Suprapubic skin (tissue), 4 donors: ENCODE data around the gene TTC22. TPM values are rescaled to one million over a fixed set of nuclear protein-coding genes. Genes with fewer than 3 reads are reported as not detected.

Experiments
- DNase-seq, 2 donors: peaks; one replicate each; pipeline ENCODE4 v3.0.0-alpha.2; 2019; ENCODE audit warnings: low spot score in 2 of 2
- H3K27ac ChIP-seq: fragments of 200-600 bp; sonication (generic); one replicate; pipeline ENCODE4 v1.5.1; 2019
- H3K27me3 ChIP-seq: fragments of 200-600 bp; sonication (generic); one replicate; pipeline ENCODE4 v1.5.1; 2019
- H3K36me3 ChIP-seq: fragments of 200-600 bp; sonication (generic); one replicate; pipeline ENCODE4 v1.5.1; 2019
- H3K4me1 ChIP-seq: fragments of 200-600 bp; sonication (generic); one replicate; pipeline ENCODE4 v1.5.1; 2019
- H3K4me3 ChIP-seq: fragments of 200-600 bp; sonication (generic); one replicate; pipeline ENCODE4 v1.5.1; 2019; ENCODE audit warnings: mild to moderate bottlenecking
- H3K9me3 ChIP-seq: fragments of 200-600 bp; sonication (generic); one replicate; pipeline ENCODE4 v1.5.1; 2019
- EP300 ChIP-seq: sonication (generic); formaldehyde crosslinking; IDR thresholded peaks from one replicate; pipeline ENCODE4 v1.6.1; 2017; ENCODE audit warnings: antibody characterized with exemption
- POLR2A ChIP-seq, 2 donors: fragments of 450-650 bp; IDR thresholded peaks; one replicate each; pipeline ENCODE4 v1.6.1; 2017; ENCODE audit warnings: antibody characterized with exemption in 2 of 2, mild to moderate bottlenecking in 2 of 2, moderate library complexity in 2 of 2
- POLR2AphosphoS5 ChIP-seq, 3 donors: sonication (generic); formaldehyde crosslinking; IDR thresholded peaks; one replicate each; pipeline ENCODE4 v1.6.1; 2017; ENCODE audit warnings: antibody characterized with exemption in 3 of 3
- WGBS: methylation state at CpG from one replicate; pipeline ENCODE4 v1.1.5; 2018; 5-methylcytosine and 5-hydroxymethylcytosine counted together
- total RNA-seq, 4 donors: library from RNA; depleted of rRNA; stranded (reverse); fragments of >200 nt; gene quantifications; one replicate each; pipeline ENCODE4 v1.1.0, GENCODE V29; 2016
- TF ChIP-seq, protein P1 (sequence below), 2 donors: fragments of 200-600 bp in 1 of 2; fragments of 450-650 bp in 1 of 2; sonication (generic) in 1 of 2; IDR thresholded peaks; one replicate each; pipeline ENCODE4 v1.5.1; 2016 to 2019; ENCODE audit warnings: antibody characterized with exemption in 2 of 2, mild to moderate bottlenecking in 1 of 2, moderate library complexity in 1 of 2

Gene TTC22
- 10 to 100 TPM; 37.4 to 64.0 (median 58.0) TPM for total RNA-seq

- Histone ChIP-seq H3K27me3 (peaks cover 16% of the 10 kb centered on the region), H3K27ac (peak within 1 kb of the TSS; percentile 70), H3K9me3 (no peaks in the 10 kb centered on the region), H3K4me3 (peak within 1 kb of the TSS; percentile 53), H3K36me3 (no peaks in the 10 kb centered on the region), H3K4me1 (peaks cover 40% of the 10 kb centered on the region)
- 7% methylated on average over 15 of the region's 58 CpGs for WGBS
- peak in 1 of 2 donors; percentile 72 for DNase-seq
- TF ChIP-seq, protein P1, sequence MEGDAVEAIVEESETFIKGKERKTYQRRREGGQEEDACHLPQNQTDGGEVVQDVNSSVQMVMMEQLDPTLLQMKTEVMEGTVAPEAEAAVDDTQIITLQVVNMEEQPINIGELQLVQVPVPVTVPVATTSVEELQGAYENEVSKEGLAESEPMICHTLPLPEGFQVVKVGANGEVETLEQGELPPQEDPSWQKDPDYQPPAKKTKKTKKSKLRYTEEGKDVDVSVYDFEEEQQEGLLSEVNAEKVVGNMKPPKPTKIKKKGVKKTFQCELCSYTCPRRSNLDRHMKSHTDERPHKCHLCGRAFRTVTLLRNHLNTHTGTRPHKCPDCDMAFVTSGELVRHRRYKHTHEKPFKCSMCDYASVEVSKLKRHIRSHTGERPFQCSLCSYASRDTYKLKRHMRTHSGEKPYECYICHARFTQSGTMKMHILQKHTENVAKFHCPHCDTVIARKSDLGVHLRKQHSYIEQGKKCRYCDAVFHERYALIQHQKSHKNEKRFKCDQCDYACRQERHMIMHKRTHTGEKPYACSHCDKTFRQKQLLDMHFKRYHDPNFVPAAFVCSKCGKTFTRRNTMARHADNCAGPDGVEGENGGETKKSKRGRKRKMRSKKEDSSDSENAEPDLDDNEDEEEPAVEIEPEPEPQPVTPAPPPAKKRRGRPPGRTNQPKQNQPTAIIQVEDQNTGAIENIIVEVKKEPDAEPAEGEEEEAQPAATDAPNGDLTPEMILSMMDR (IDR thresholded peaks at IDR 0.05) = peak in 1 of 2 donors; percentile 49
- no peak for TF ChIP-seq POLR2AphosphoS5 (IDR thresholded peaks at IDR 0.05)
Observed at GRCh38 chr1:54800899-54801759, at the start of gene TTC22. TTC22 (minus strand) TSS chr1:54801323; CDS start chr1:54801163, 160 bp downstream.

GRCh38 chr1:54850737-54851136 lies 49.6 kb upstream of the TTC22 start:
- WGBS = 46% methylated on average over 9 of the region's 9 CpGs
- Histone ChIP-seq H3K27ac (peak overlapping the region; percentile 15), H3K27me3 (no peaks in the 10 kb centered on the region), H3K4me1 (peaks cover 33% of the 10 kb centered on the region), H3K4me3 (no peak overlapping the region), H3K36me3 (peaks cover 44% of the 10 kb centered on the region), H3K9me3 (no peaks in the 10 kb centered on the region)
- peak in 1 of 2 donors; percentile 75 for DNase-seq
- TF ChIP-seq EP300 (no peak), POLR2A (IDR thresholded peaks at IDR 0.05) (no peak), POLR2AphosphoS5 (IDR thresholded peaks at IDR 0.05) (peak; percentile 38 to 59 (median 57))
- TF ChIP-seq, protein P1 (IDR thresholded peaks at IDR 0.05) = no peak

DNA sequence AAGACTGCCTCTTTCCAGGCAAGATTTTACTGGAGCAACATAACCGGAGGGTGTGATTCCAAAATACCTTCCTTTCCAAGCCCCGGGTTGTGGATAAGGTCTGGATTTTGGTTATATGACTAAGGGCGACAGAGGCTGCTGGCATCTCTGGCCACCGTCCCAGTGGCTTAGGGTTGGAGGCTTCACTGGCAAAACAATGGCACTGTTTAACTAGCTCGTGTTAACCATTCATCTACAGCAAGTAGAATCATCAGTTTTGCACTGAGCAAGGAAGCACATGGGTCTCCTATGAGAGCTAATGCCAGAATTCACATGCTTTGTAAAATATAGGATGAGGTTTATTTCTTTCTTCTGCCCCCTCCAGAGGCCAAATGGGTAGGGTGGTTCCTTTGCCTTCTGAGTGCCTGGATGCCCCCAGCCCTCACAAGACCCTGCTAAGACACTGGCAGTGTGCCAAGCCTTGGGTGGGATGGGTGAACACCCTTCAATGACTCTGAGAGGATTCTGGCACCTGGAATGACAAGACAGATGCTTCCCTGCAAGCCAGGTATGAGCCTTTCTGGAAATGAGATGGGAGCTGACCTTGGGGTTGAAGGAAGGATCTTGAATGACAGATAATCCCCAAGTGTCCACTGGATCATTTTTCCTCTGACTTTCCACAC lies 49.1 kb upstream of the TTC22 start:
- peak overlapping the region; percentile 23 for H3K27ac ChIP-seq
- H3K4me1 ChIP-seq = peaks cover 33% of the 10 kb centered on the region
- DNase-seq = peak in 1 of 2 donors; percentile 68

DNA sequence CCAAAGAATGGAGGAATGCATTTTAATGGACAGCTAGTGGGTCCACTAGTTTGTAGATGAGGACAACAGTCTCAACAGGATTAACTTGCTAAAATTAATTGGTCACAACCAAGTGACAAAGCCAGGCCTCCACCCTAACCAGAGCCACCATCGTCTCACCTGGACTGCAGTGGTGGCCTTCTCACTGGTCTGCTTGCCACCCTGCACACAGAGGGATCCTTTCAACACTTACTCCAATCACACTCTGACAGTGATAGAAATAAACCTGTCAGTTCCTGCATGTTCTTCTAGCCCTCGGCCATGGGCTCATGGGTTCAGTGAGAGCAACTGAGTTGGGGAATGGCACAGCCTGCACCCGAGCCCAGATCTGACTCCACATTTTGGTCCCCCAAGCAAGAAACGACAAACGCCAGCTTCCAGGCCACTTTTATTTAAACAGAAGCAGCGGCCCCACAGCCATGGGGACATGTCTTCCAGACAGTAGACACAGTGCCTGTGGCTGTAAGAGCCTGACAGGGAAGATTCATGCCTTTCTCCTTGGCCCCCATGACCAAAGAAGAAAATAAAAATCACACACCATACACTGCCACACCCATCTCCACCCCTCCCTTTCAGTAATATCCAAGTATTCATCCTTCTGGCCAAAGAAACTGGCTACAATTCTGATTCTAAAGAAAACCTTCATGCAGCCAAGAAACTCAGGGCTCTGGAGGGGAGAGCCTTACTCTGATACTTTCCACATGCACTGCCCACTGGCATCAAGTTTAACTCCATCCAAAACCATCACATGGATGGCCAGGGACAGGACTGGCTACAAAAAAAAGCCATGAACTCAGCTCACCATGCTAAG lies 48.3 kb upstream of the TTC22 start:
- no peaks in the 10 kb centered on the region for H3K27me3 ChIP-seq
- H3K9me3 ChIP-seq = no peaks in the 10 kb centered on the region
- WGBS = 48% methylated on average over 6 of the region's 6 CpGs
- H3K4me3 ChIP-seq = no peak overlapping the region
- peak overlapping the region; percentile 23 for H3K27ac ChIP-seq
- no peak for TF ChIP-seq POLR2A (IDR thresholded peaks at IDR 0.05)
- TF ChIP-seq POLR2AphosphoS5 (IDR thresholded peaks at IDR 0.05) = no peak
- TF ChIP-seq, protein P1 (IDR thresholded peaks at IDR 0.05) = no peak
- no peak for TF ChIP-seq EP300
- H3K4me1 ChIP-seq = peaks cover 33% of the 10 kb centered on the region
- peak; percentile 21 to 53 for DNase-seq
- peaks cover 41% of the 10 kb centered on the region for H3K36me3 ChIP-seq

More for the DNA sequence above, 49.1 kb upstream of the TTC22 start:
- Histone ChIP-seq H3K9me3 (no peaks in the 10 kb centered on the region), H3K36me3 (peaks cover 41% of the 10 kb centered on the region), H3K4me3 (no peak overlapping the region), H3K27me3 (no peaks in the 10 kb centered on the region)
- TF ChIP-seq POLR2A (IDR thresholded peaks at IDR 0.05) = no peak
- TF ChIP-seq EP300 = no peak
- no peak for TF ChIP-seq POLR2AphosphoS5 (IDR thresholded peaks at IDR 0.05)
- TF ChIP-seq, protein P1 (IDR thresholded peaks at IDR 0.05) = no peak
- WGBS = 22% methylated on average over 4 of the region's 5 CpGs
